ENCODE data around the gene NENF.

- TF ChIP-seq CTCF (conservative IDR thresholded peaks at IDR 0.05) (no peak), ZFX (IDR thresholded peaks at IDR 0.05) (no peak)
Measured at GRCh38 chr1:212423879-212424278, 8.8 kb upstream of the NENF start.
